Calu3 (cell line): ENCODE measurements around the gene MGAM2. TPM values are rescaled to one million over a fixed set of nuclear protein-coding genes. Genes with fewer than 3 reads are reported as not detected.

Experiments used
- BruUV-seq: library from RNA; stranded (reverse); fragments of 400-500 nt; replicated peaks from 2 replicates; lab custom pipeline; 2021; lab: Mats Ljungman, UMichigan
- CTCF ChIA-PET: fragments of 300-600 bp; sonication (Branson Sonifier 250); formaldehyde crosslinking; loops from one replicate; lab custom pipeline; 2022; ENCODE audit warnings: antibody characterized with exemption; lab: Charles Lee
- DNase-seq: peaks from one replicate; pipeline ENCODE4 v3.0.0; 2022
- H3K27ac Mint-ChIP-seq: one replicate; pipeline ENCODE4 v1.8.0; 2022; ENCODE audit warnings: mixed read lengths; ENCODE audit not compliant: unreplicated experiment
- H3K27me3 Mint-ChIP-seq: one replicate; pipeline ENCODE4 v1.8.0; 2022; ENCODE audit warnings: mixed read lengths; ENCODE audit not compliant: unreplicated experiment
- H3K36me3 Mint-ChIP-seq: one replicate; pipeline ENCODE4 v1.8.0; 2022; ENCODE audit warnings: mild to moderate bottlenecking, moderate library complexity, mixed read lengths; ENCODE audit not compliant: insufficient read depth, unreplicated experiment
- H3K4me1 Mint-ChIP-seq: one replicate; pipeline ENCODE4 v1.8.0; 2022; ENCODE audit warnings: mild to moderate bottlenecking, low read depth, mixed read lengths; ENCODE audit not compliant: unreplicated experiment
- H3K4me3 Mint-ChIP-seq: one replicate; pipeline ENCODE4 v1.8.0; 2022; ENCODE audit warnings: mild to moderate bottlenecking, low read depth, moderate library complexity, mixed read lengths; ENCODE audit not compliant: unreplicated experiment
- H3K9me3 Mint-ChIP-seq: one replicate; pipeline ENCODE4 v1.8.0; 2022; ENCODE audit warnings: low read depth, mixed read lengths; ENCODE audit not compliant: unreplicated experiment
- CTCF ChIP-seq: fragments of 200-600 bp; IDR thresholded peaks from one replicate; pipeline ENCODE4 v1.8.0; 2022; ENCODE audit warnings: antibody characterized with exemption; ENCODE audit not compliant: unreplicated experiment
- intact Hi-C: fragments of 100-400 bp; cut with micrococcal nuclease; formaldehyde crosslinking; loops from one replicate; pipeline ENCODE4 v1.10.0; 2022; ENCODE audit not compliant: unreplicated experiment
- total RNA-seq: library from RNA; stranded (reverse); gene quantifications from 2 replicates; pipeline ENCODE4 v1.2.3, GENCODE V29; 2022

Gene MGAM2
- total RNA-seq, 1 experiment from 2014 or later, result 124 TPM

- intact Hi-C loops, result no loop called here
- Mint-ChIP-seq H3K9me3 (no peaks in the 10 kb centered on the region), H3K27ac (no peak overlapping the region), H3K36me3 (peaks cover 43% of the 10 kb centered on the region), H3K4me3 (no peak overlapping the region), H3K27me3 (no peaks in the 10 kb centered on the region), H3K4me1 (peaks cover 20% of the 10 kb centered on the region)
- no TSS peak for BruUV-seq
- peak; percentile 10 for DNase-seq
- CTCF ChIA-PET, result interaction anchor here (0.7 to 1.0 kb wide), 4 partner anchors 42 to 386 kb away, joined by 3 to 4 read pairs (median 3); partner anchors contain the start of gene MGAM2
- TF ChIP-seq CTCF, result no peak
Measured at GRCh38 chr7:142153400-142153799, 41.9 kb downstream of the MGAM2 start.

- Mint-ChIP-seq H3K9me3 (no peaks in the 10 kb centered on the region), H3K4me1 (no peaks in the 10 kb centered on the region), H3K27me3 (no peaks in the 10 kb centered on the region), H3K36me3 (peaks cover 22% of the 10 kb centered on the region), H3K4me3 (no peak overlapping the region), H3K27ac (no peak overlapping the region)
- no peak for TF ChIP-seq CTCF
- intact Hi-C loops, result no loop called here
- DNase-seq, result no peak
- no TSS peak for BruUV-seq
- CTCF ChIA-PET, result interaction anchor here (1.3 kb wide), 1 partner anchor 184 kb away, joined by 3 read pairs; no protein-coding TSS in a partner anchor
Measured at GRCh38 chr7:142158736-142159496, 47.4 kb downstream of the MGAM2 start.

GRCh38 chr7:142161921-142162320 lies 50.4 kb downstream of the MGAM2 start:
- intact Hi-C loops, result no loop called here
- no peak for DNase-seq
- Mint-ChIP-seq H3K27ac (no peak overlapping the region), H3K4me3 (no peak overlapping the region), H3K27me3 (no peaks in the 10 kb centered on the region), H3K36me3 (peaks cover 36% of the 10 kb centered on the region), H3K4me1 (no peaks in the 10 kb centered on the region), H3K9me3 (no peaks in the 10 kb centered on the region)
- TF ChIP-seq CTCF, result no peak
- CTCF ChIA-PET, result no interaction called here
- no TSS peak for BruUV-seq

GRCh38 chr7:142168746-142169145 lies 57.2 kb downstream of the MGAM2 start:
- no peak for DNase-seq
- intact Hi-C loops, result no loop called here
- peaks cover 48% of the 10 kb centered on the region for H3K36me3 Mint-ChIP-seq
- CTCF ChIA-PET, result no interaction called here
- no peaks in the 10 kb centered on the region for H3K9me3 Mint-ChIP-seq
- no peak overlapping the region for H3K4me3 Mint-ChIP-seq
- no peak for TF ChIP-seq CTCF
- H3K27ac Mint-ChIP-seq, result no peak overlapping the region
- no TSS peak for BruUV-seq
- H3K4me1 Mint-ChIP-seq, result peaks cover 14% of the 10 kb centered on the region
- H3K27me3 Mint-ChIP-seq, result no peaks in the 10 kb centered on the region
